NOMO-1 treated with DMSO at 0.1 percent for 48 hours (cell line): ENCODE results near the gene CEMIP2.
A peak's percentile ranks its signal among the peaks of the same experiment; 100 is the strongest.
"Not testable (repeated sequence)": the region's sequence is repeated elsewhere in the genome, so short reads cannot be mapped to it uniquely, and the experiment has no call there.

ENCODE experiments used
- DNase-seq: peaks from one replicate; lab custom pipeline; 2025; ENCODE audit not compliant: unreplicated experiment; lab: John Stamatoyannopoulos, UW

The CEMIP2 gene

GRCh38 chr9:71768388-71769174 is at the start of gene CEMIP2:
Gene CEMIP2 (minus strand): TSS chr9:71768513. CDS start chr9:71750373, 18,140 bp downstream.
- peak; percentile 61 for DNase-seq

DNA sequence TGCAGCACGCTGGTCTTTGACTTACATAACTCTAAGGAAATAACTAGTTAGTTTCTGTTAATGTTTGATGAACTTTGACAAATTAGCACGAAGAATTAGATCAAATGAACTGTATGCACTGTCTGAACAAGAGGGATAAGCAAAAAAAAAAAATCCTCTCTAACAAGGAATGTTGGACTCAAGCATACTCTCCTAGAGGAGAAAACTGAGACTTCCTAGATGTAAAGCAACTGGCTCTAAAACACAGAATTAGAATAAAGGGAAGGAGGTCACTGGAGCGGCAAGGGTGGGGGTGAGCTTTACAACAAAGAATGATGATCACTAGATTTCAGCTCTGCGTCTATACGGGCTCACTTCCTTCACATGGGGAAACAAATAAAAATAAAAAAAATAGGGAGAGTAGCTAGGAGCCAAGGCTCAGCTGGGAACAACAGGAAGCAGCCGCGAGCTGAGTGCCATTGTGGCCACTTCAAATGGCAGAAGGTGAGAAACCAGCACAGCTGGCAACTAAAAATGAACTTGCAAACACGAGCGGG is 48.7 kb upstream of the CEMIP2 start:
- DNase-seq: no peak

GRCh38 chr9:71814815-71815214 is 46.5 kb upstream of the CEMIP2 start:
- DNase-seq: no peak

GRCh38 chr9:71814226-71814625 is 45.9 kb upstream of the CEMIP2 start:
- no peak for DNase-seq

GRCh38 chr9:71812385-71812784 is 44.1 kb upstream of the CEMIP2 start:
- no peak for DNase-seq

DNA sequence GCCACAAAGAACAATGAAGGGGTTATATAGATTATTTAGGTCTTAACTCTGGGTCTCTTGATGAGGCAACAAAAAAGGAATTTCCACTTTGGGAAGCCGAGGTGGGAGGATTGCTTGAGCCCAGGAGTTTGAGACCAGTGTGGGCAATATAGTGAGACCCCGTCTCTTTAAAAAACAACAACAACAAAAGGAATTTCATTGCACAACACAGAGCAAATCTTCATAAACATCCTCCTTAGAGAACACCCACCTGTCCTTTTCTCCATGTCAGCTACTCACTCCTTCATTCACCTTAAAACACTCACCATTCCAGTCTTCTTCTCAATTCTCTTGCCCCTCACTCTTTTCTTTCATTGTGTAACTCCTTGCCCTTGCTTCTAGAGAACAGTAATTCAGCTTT is 39.8 kb upstream of the CEMIP2 start:
- no peak for DNase-seq

DNA sequence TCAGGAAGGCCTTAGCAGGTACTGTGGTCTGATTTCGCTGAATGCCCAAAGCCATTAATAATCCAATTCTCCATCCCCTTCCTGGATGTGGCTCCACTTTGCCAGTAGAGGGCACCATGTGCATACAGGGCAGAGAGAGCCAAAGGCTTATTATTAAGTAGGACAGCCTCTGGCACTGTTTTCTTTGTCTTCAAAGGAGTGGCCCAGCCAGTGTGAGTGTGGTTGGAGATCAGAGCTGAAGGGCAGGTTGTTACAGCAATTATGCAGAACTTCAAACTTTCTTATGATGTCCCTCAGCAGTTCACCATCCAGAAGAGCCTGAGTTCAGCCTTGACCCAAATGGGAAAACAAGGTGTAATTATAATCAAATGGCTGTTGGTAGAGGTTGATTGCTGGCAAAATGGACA is 38.6 kb upstream of the CEMIP2 start:
- DNase-seq: peak; percentile 60

GRCh38 chr9:71805096-71805495 is 36.8 kb upstream of the CEMIP2 start:
- DNase-seq: not testable (repeated sequence)

- no peak for DNase-seq
Observed at GRCh38 chr9:71801826-71802225, 33.5 kb upstream of the CEMIP2 start.

DNA sequence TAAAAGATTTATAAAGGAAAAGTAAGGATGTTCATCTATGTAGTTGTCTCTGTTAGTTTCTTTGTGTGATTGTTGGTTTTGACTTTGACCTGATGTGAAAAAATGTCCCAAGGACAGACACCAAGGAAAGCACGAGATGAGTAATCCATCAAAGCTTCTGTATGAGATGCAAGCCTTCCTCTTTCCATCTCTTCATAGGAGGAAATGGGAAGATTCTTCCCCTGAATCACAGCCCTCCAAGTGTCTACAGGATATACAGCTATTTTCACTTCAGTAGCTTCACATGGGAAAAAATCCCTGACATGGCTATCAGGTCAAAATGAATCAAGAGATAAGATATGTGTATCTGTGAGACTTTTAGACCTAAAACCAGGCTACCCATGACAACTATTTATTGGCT is 29.0 kb upstream of the CEMIP2 start:
- no peak for DNase-seq

DNA sequence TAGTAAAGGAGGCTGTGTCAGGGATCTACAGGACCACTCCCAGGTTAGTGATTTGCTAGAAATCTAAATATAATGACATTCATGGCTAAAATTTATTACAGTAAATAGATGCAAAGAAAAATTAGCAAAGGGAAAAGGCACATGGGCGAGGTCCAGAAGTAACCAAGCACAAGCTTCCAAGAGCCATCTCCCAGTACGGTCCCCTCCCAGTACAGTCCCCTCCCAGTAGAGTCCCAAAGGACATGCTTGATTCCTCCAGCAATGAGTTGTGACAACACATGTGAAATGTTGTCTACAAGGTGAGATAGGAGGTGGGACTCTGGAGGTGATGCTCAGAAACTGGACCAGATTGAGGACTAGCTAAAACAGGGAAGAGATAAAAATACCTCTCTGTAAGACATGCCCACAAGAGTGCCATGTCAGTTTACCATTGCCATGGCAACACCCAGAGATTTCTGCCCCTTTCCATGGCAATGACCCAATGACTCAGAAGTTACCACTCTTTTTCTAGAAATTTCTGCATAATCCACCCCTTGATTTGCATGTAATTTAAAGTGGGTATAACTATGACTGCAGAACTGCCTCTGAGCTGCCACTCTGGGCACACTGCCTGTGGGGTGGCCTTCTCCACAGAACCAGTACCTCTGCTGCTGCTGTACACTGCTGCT is 27.9 kb upstream of the CEMIP2 start:
- no peak for DNase-seq

GRCh38 chr9:71795097-71795813 is 26.9 kb upstream of the CEMIP2 start:
- DNase-seq: no peak

DNA sequence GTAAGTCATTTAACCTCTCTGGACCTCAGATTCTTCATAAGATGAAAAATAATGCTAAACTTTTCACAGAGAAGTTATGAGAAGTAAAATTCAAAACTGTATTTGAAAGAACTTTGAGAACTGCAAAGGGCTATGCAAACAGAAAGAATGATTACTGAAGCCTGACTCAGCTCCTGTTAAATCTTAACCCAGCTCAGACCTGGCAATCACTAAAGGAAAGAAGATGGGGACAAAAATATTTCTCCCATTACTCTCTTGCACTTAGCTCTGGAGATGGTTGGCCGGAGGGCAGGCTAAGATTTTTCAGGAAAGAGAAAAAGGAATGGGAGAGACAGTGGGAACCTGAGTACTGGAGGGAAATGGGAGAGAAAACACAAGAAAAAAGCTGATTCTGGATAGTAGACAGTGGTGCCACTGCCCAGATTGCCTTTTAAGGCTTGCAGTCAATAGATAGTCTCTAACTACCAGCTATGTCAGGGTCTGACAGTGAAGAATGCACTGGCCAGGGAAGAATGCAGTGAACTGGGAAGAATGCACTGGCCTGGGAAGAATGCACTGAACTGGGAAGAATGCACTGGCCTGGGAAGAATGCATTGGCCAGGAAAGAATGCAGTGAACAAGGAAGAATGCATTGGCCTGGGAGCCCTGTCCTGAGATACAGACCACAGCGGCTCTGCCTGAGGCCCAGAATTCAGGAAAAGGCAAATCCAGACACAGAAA is 25.2 kb upstream of the CEMIP2 start:
- no peak for DNase-seq

DNA sequence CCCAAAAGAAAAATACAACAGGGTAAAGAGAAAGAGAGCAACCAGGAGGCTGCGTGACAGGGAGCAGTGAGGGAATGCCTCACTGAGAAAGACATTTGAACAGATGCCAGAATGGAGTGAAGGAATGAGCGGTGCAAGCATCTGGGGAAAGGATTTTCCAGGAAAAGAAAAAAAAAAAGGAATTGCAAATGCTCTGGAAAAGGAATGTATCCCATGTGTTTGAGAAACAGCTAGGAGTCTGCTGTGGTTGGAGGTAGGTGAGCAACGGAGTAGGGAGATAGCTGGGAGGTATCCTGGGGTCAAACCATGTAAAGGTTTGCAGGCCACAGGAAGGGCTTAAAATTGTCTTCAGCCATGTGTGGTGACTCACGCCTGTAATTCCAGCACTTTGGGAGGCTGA is 23.6 kb upstream of the CEMIP2 start:
- DNase-seq: no peak

DNA sequence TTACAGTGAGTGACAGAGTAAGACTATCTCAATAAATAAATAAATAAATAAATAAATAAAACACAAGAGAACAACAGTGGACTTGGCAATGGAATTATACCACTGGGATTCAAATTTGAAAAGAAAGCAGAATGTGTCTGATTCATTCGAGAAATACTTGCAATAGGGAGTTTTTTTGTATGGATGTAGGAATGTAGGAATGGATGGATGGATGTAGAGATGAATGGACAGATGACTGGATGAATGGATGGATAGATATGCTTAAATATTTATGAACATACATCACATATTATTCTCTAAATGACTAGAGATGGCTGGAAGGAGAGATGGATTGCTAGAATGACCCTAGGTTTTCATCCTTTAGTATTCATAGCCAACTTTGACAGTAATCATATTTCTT is 22.0 kb upstream of the CEMIP2 start:
- DNase-seq: no peak

DNA sequence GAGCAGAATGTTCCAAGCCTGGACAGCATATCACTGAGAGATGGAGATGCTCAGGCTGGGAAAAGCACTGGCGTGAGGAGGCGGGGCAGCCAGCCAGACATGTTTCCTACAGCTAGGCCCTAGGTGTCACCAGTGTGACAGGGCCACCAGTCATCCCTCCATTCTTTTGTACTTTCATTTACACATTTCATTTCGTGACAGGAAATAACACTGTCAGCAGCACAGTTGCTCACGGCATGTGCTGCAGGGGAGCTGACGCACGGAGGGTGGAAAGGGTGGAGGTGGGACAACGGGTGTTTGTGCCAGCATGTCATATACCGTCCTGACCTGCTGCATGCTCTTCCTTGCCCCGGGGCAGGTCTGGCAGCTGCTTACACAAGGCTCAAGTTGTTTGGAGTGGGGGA is 14.8 kb upstream of the CEMIP2 start:
- no peak for DNase-seq

DNA sequence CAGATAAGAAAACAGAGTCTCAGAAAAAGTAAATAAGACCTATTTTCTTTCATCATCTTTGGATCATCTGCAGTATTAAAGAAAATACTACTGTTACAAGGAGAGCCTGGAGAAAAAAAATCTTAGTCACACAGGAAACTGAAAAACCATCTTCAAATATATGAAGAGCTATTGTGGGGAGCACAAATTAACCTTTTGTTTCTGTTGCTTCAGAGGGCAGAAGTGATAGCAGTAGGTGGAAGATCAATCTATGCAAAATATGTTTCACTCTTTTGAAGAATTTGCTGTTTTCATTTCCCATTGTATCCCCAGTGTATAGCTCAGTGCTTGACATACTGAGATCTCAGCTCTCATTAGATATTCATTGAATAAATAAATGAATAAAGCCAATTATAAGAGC is 13.1 kb upstream of the CEMIP2 start:
- DNase-seq: no peak

DNA sequence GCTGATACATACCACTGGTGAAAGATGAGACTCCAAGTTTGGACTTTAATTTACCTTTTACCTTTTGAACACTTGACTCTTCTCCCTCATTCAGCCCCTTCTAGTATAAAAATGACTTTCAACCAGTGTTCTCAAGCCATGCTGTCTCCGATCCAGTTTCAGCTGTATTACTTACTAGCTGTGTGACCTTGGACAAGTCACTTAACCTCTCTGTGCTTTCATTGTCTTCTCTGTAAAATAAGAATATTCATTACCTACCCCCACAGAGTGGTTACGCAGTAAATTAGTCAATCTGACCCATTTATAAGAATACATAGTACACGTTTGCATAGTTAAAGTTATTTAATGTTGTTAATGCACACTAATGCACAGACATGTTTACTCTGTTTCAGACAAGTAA is 12.6 kb upstream of the CEMIP2 start:
- DNase-seq: no peak

GRCh38 chr9:71778085-71778484 is 9.8 kb upstream of the CEMIP2 start:
- no peak for DNase-seq

DNA sequence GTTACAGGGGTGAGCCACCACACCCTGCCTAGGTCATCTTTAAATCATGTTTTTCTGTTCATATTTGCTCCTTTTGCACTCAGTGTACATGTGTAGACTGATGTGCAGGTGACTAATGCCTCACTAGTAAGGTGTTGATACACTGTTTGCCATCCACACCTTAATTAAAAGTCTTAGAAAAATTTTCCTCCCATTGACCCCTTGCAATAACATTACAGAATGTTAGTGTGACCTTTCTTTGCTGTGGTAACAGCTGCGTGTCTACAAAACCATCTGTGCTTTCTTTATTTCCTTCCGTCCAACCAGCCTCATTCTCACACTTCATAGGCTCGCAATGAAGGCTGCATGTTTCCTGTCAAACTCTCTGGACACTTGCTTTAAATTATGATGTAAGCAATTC is 6.6 kb upstream of the CEMIP2 start:
- no peak for DNase-seq

GRCh38 chr9:71772726-71773125 is 4.4 kb upstream of the CEMIP2 start:
- DNase-seq: no peak
